ENCODE data around the gene TOX4.
"Not testable (repeated sequence)": the region's sequence is repeated elsewhere in the genome, so short reads cannot be mapped to it uniquely, and the experiment has no call there.

Gene TOX4

DNA sequence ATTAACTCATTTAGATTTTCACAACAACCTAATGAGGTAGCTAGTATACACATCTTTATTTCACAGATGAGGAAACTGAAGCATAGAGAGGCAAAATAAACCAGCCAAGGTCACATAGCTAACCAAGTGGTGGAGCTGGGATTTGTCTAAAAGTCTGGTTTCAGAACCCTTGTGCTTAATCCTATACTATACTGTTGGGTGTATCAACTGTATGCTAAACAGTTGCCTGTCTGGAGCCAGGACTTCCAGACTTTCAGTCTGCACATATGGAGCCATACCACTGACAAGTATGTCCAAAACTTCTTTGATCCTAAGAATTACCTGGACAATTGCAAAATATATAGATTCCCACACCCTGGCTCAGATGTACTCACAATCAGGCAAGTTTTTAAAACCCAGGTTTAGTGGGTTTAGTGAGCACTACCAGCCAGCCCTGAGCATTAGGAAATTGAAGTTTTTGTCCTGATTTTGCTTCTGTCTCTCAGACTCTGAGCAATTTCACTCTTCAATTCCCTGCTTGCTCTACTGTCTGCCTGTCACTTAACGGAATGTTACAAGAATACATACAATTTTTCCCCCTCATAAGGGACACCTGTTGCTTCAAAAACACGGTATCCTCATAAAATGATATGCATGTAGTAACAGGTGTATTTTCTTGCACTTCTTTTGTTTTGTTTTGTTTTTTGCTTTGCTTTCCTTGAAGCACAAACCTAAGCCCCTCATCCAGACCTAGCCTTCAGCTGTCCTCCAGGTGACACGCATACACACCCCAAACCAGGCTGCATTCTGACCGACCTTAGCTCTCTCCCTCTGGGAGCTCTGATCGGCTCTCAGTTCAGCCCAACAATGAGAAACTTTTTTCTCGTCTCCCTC, 58.8 kb downstream of the TOX4 start:
- FAIRE-seq: no peak

- FAIRE-seq: no peak
Measured at GRCh38 chr14:21536418-21537089, 59.6 kb downstream of the TOX4 start.

- no peak for FAIRE-seq
Measured at GRCh38 chr14:21537090-21537424, 60.1 kb downstream of the TOX4 start.

DNA sequence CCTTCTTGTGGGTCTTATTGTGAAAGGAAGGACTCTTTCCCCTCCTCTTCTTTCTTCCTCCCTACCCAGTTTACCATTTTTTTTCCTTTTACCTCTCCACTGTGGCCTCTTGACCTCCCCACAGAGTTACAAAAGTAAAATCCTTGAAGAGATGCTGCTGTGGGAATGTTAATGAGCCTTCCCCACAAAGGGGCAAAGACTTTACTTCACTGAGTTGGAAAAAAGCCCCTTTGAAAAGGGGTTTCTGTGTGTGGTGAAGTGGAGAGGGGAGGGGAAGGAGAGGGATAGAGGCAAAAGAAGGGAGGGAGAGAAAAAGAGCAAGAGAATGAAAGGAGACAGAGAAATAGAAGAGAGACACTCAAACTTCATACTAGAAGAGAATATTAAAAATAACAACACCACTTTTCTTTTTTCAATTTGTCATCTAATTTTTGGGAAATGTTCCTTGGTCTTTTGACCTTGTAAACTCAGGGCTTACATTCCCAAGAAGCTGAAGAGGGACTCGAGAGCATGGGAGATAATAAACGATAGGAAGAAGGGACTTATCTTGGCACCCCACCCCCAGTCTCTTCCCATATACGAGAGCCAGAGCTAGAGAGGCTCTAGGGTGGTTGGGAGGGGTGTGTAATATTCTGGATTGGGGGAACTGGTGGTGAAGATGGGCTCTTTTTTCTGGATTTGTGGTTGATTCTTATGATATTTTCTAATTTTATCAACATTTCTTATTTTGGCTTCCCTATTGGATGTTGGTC, 62.4 kb downstream of the TOX4 start:
- no peak for FAIRE-seq

DNA sequence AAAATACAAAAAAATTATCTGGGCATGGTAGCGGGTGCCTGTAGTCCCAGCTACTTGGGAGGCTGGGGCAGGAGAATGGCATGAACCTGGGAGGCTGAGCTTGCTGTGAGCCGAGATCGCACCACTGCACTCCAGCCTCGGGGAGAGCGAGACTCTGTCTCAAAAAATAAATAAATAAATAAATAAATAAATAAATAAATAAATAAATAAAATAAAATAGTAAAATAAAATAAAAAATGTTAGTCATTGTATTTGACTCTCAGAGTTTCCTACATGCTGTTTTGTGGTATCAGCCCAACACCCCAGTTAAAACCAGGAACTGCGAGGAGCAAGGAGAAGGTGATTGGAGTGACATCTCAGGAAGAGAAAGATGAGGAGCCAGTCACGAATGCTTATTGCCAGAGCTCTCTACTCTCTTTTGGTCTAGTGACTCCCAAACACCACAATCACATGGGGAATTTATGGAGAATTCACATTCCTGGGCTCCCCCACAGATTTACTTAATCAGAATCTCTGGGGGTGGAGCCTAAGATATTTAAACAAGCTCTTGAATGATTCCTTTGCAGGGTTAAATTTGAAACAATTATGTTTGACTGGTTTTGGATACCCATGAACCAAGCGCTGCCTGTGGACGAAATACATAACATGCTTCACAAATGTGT, 64.5 kb downstream of the TOX4 start:
- no peak for FAIRE-seq

GRCh38 chr14:21543521-21543960, 66.5 kb downstream of the TOX4 start:
- no peak for FAIRE-seq

DNA sequence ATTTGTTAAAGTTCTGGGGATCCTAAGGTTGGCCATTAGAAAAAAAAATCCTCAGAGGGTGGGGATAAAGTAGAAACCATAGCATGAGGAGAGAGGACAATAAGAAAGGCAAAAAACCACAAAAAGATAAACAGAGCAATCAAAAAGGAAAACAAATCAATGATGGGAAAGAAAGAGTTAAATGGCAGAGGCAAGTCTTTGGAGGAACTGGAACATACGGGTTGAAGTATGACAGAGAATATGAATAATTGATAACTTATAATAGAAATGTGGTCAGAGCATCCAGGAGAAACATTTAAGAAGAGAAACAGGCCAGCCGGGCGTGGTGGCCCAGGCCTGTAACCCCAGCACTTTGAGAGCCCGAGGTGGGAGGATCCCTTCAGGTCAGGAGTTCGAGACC, 67.0 kb downstream of the TOX4 start:
- no peak for FAIRE-seq

GRCh38 chr14:21544588-21544987, 67.6 kb downstream of the TOX4 start:
- FAIRE-seq: not testable (repeated sequence)
